HFFc6 (cell line): ENCODE measurements around the gene MPZ. TPM values are rescaled to one million over a fixed set of nuclear protein-coding genes. Genes with fewer than 3 reads are reported as not detected.
"Not testable (repeated sequence)": the region's sequence is repeated elsewhere in the genome, so short reads cannot be mapped to it uniquely, and the experiment has no call there.

Source experiments
- DNase-seq: peaks from one replicate; pipeline ENCODE4 v3.0.0-alpha.2; 2018
- H3K27ac Mint-ChIP-seq: 2 replicates; pipeline ENCODE4 v1.8.0; 2020; ENCODE audit warnings: mild to moderate bottlenecking, mixed read lengths
- H3K27me3 Mint-ChIP-seq: 2 replicates; pipeline ENCODE4 v1.8.0; 2021; ENCODE audit warnings: mild to moderate bottlenecking, moderate library complexity, mixed read lengths; ENCODE audit not compliant: insufficient read depth
- H3K36me3 Mint-ChIP-seq: 2 replicates; pipeline ENCODE4 v1.8.0; 2021; ENCODE audit warnings: low read depth, mixed read lengths
- H3K4me1 Mint-ChIP-seq: 2 replicates; pipeline ENCODE4 v1.8.0; 2020; ENCODE audit warnings: low read depth, mixed read lengths
- H3K4me3 Mint-ChIP-seq: 2 replicates; pipeline ENCODE4 v1.8.0; 2020; ENCODE audit warnings: mild to moderate bottlenecking, moderate library complexity, mixed read lengths
- H3K9me3 Mint-ChIP-seq: 2 replicates; pipeline ENCODE4 v1.8.0; 2020; ENCODE audit warnings: mild to moderate bottlenecking, mixed read lengths
- CTCF ChIP-seq: fragments of 200-600 bp; sonication (generic); IDR thresholded peaks from 2 replicates; pipeline ENCODE4 v1.5.0; 2021; ENCODE audit warnings: antibody characterized with exemption, mild to moderate bottlenecking
- total RNA-seq, 6 experiments: library from RNA; stranded (reverse); fragmentation: NEBNext Ultra II Directional; extraction: Animal tissue kit (Norgen Biotek cat#: 25700); gene quantifications; 2 replicates in 1 of 6; 3 replicates in 5 of 6; pipeline ENCODE4 v1.2.3, GENCODE V29; 2021

The MPZ gene
- total RNA-seq, 6 experiments from 2014 or later = 0.28 to 1.1 (median 0.64) TPM

- H3K36me3 Mint-ChIP-seq = peaks cover 4% of the 10 kb centered on the region; the same call in 1 of the 2 replicates
- H3K27ac Mint-ChIP-seq = no peak overlapping the region
- no peaks in the 10 kb centered on the region for H3K4me1 Mint-ChIP-seq
- no peak overlapping the region for H3K4me3 Mint-ChIP-seq
- DNase-seq = no peak
- H3K27me3 Mint-ChIP-seq = no peaks in the 10 kb centered on the region; the same call in 1 of the 2 replicates
- H3K9me3 Mint-ChIP-seq = no peaks in the 10 kb centered on the region
- TF ChIP-seq CTCF = no peak
These were observed 14.3 kb upstream of the MPZ start for GRCh38 chr1:161324020-161324419.

- peak overlapping the region; percentile 98 for H3K4me3 Mint-ChIP-seq
- H3K36me3 Mint-ChIP-seq, H3K27me3 Mint-ChIP-seq, H3K9me3 Mint-ChIP-seq, DNase-seq, H3K27ac Mint-ChIP-seq: not testable (repeated sequence)
- H3K4me1 Mint-ChIP-seq = peaks cover 27% of the 10 kb centered on the region
These were observed 6.3 kb upstream of the MPZ start for GRCh38 chr1:161315841-161316674.

GRCh38 chr1:161314201-161314981, 4.6 kb upstream of the MPZ start, which contains the start of gene SDHC:
TSS of gene SDHC (plus strand) at chr1:161314381. CDS start at chr1:161314406, 25 bp downstream.
- peak; percentile 74 for TF ChIP-seq CTCF
- peaks cover 5% of the 10 kb centered on the region for H3K27me3 Mint-ChIP-seq
- H3K36me3 Mint-ChIP-seq = peaks cover 6% of the 10 kb centered on the region

GRCh38 chr1:161313554-161314200, 3.9 kb upstream of the MPZ start:
- Mint-ChIP-seq H3K27me3 (peaks cover 6% of the 10 kb centered on the region), H3K27ac (peak overlapping the region; percentile 98), H3K4me3 (peak overlapping the region; percentile 98), H3K9me3 (no peaks in the 10 kb centered on the region), H3K36me3 (peaks cover 6% of the 10 kb centered on the region), H3K4me1 (peaks cover 27% of the 10 kb centered on the region)
- no peak for TF ChIP-seq CTCF
- no peak for DNase-seq

More at GRCh38 chr1:161314201-161314981, 4.6 kb upstream of the MPZ start, which contains the start of gene SDHC:
- H3K27ac Mint-ChIP-seq = peak within 1 kb of the TSS; percentile 98
- H3K9me3 Mint-ChIP-seq = no peaks in the 10 kb centered on the region
- DNase-seq = peak; percentile 79
- H3K4me1 Mint-ChIP-seq = peaks cover 27% of the 10 kb centered on the region
- H3K4me3 Mint-ChIP-seq = peak within 1 kb of the TSS; percentile 98

- no peak for TF ChIP-seq CTCF
- no peaks in the 10 kb centered on the region for H3K9me3 Mint-ChIP-seq
- H3K27ac Mint-ChIP-seq = no peak overlapping the region
- peaks cover 11% of the 10 kb centered on the region for H3K27me3 Mint-ChIP-seq
- no peak overlapping the region for H3K4me3 Mint-ChIP-seq
- no peak for DNase-seq
- peaks cover 6% of the 10 kb centered on the region; the same call in 1 of the 2 replicates for H3K36me3 Mint-ChIP-seq
- H3K4me1 Mint-ChIP-seq = peaks cover 39% of the 10 kb centered on the region
These were observed 1.9 kb upstream of the MPZ start for GRCh38 chr1:161311595-161312181.
